HUES64 (cell line): ENCODE results near the gene THAP6.
"Not testable (repeated sequence)": the region's sequence is repeated elsewhere in the genome, so short reads cannot be mapped to it uniquely, and the experiment has no call there.

ENCODE experiments used
- H3K27ac ChIP-seq: 2 replicates; pipeline ENCODE4 v1.7.0; 2013; ENCODE audit warnings: low read depth, low read length, inconsistent platforms
- H3K27me3 ChIP-seq: 2 replicates; pipeline ENCODE4 v1.6.1; 2013; ENCODE audit warnings: mild to moderate bottlenecking, low read length; ENCODE audit not compliant: insufficient read depth
- H3K36me3 ChIP-seq: 2 replicates; pipeline ENCODE4 v1.6.1; 2013; ENCODE audit warnings: mild to moderate bottlenecking, low read length; ENCODE audit not compliant: insufficient read depth
- H3K4me1 ChIP-seq: 2 replicates; pipeline ENCODE4 v1.6.1; 2013; ENCODE audit warnings: mild to moderate bottlenecking, low read length, moderate library complexity; ENCODE audit not compliant: insufficient read depth
- H3K4me3 ChIP-seq: 2 replicates; pipeline ENCODE4 v1.5.1; 2013; ENCODE audit warnings: mild to moderate bottlenecking, low read length, moderate library complexity
- H3K9ac ChIP-seq: 2 replicates; pipeline ENCODE4 v1.6.1; 2013; ENCODE audit warnings: mild to moderate bottlenecking, low read depth, low read length
- H3K9me3 ChIP-seq: 2 replicates; pipeline ENCODE4 v1.6.1; 2013; ENCODE audit warnings: low read depth, low read length; ENCODE audit not compliant: insufficient read depth
- WGBS: fragments of 150-250, 120-280 bp; methylation state at CpG from one replicate; pipeline ENCODE4 v1.1.7; 2013; ENCODE audit warnings: missing lambda C conversion rate; 5-methylcytosine and 5-hydroxymethylcytosine counted together

Gene THAP6

GRCh38 chr4:75499900-75500299 is 14.4 kb upstream of the THAP6 start:
- no peaks in the 10 kb centered on the region for H3K27me3 ChIP-seq
- WGBS: 100% methylated on average over 1 of the region's 2 CpGs
- no peak overlapping the region for H3K27ac ChIP-seq
- H3K4me1 ChIP-seq: no peaks in the 10 kb centered on the region
- no peak overlapping the region for H3K4me3 ChIP-seq
- no peak overlapping the region for H3K9ac ChIP-seq
- H3K9me3 ChIP-seq: peaks cover 8% of the 10 kb centered on the region; the same call in 1 of the 2 replicates
- H3K36me3 ChIP-seq: peaks cover 60% of the 10 kb centered on the region

- Histone ChIP-seq H3K9ac (no peak overlapping the region), H3K36me3 (peaks cover 77% of the 10 kb centered on the region), H3K27me3 (no peaks in the 10 kb centered on the region), H3K9me3 (peaks cover 8% of the 10 kb centered on the region; the same call in 1 of the 2 replicates), H3K4me3 (no peak overlapping the region), H3K27ac (no peak overlapping the region), H3K4me1 (no peaks in the 10 kb centered on the region)
- 92% methylated on average over 2 of the region's 2 CpGs for WGBS
Measured at GRCh38 chr4:75502671-75503070, 11.6 kb upstream of the THAP6 start.

GRCh38 chr4:75505630-75506029 is 8.6 kb upstream of the THAP6 start:
- Histone ChIP-seq H3K27me3 (no peaks in the 10 kb centered on the region), H3K9ac (no peak overlapping the region), H3K4me1 (no peaks in the 10 kb centered on the region), H3K36me3 (peaks cover 69% of the 10 kb centered on the region), H3K9me3 (no peaks in the 10 kb centered on the region), H3K27ac (no peak overlapping the region), H3K4me3 (no peak overlapping the region)
- WGBS: 89% methylated on average over 1 of the region's 2 CpGs

- WGBS: 90% methylated on average over 4 of the region's 4 CpGs
- not testable (repeated sequence) for H3K27me3 ChIP-seq, H3K4me3 ChIP-seq, H3K27ac ChIP-seq, H3K9me3 ChIP-seq, H3K9ac ChIP-seq
- Histone ChIP-seq H3K4me1 (peaks cover 25% of the 10 kb centered on the region), H3K36me3 (peaks cover 42% of the 10 kb centered on the region)
Measured at GRCh38 chr4:75509592-75509991, 4.7 kb upstream of the THAP6 start.

- Histone ChIP-seq H3K36me3 (peaks cover 32% of the 10 kb centered on the region), H3K9ac (no peak overlapping the region), H3K27ac (peak overlapping the region; percentile 65; the same call in 1 of the 2 replicates), H3K27me3 (no peaks in the 10 kb centered on the region), H3K4me3 (peak overlapping the region; percentile 86), H3K9me3 (no peaks in the 10 kb centered on the region), H3K4me1 (peaks cover 30% of the 10 kb centered on the region)
- 11% methylated on average over 3 of the region's 3 CpGs for whole genome bisulfite sequencing
Measured at GRCh38 chr4:75511841-75512240, 2.4 kb upstream of the THAP6 start.

- Histone ChIP-seq H3K27ac (peak overlapping the region; percentile 65; the same call in 1 of the 2 replicates), H3K9ac (no peak overlapping the region), H3K36me3 (peaks cover 31% of the 10 kb centered on the region), H3K4me3 (peak overlapping the region; percentile 86), H3K9me3 (no peaks in the 10 kb centered on the region), H3K4me1 (peaks cover 30% of the 10 kb centered on the region), H3K27me3 (no peaks in the 10 kb centered on the region)
- WGBS: 26% methylated on average over 5 of the region's 6 CpGs
Measured at GRCh38 chr4:75512386-75513211, 1.7 kb upstream of the THAP6 start.

- Histone ChIP-seq H3K36me3 (peaks cover 31% of the 10 kb centered on the region), H3K27me3 (no peaks in the 10 kb centered on the region), H3K4me3 (peak overlapping the region; percentile 86), H3K4me1 (peaks cover 30% of the 10 kb centered on the region), H3K9me3 (no peaks in the 10 kb centered on the region), H3K9ac (peak overlapping the region; percentile 82), H3K27ac (peak overlapping the region; percentile 78; the same call in 1 of the 2 replicates)
- 1% methylated on average over 12 of the region's 12 CpGs for WGBS
Measured at GRCh38 chr4:75513526-75514130, 645 bp upstream of the THAP6 start.

GRCh38 chr4:75514949-75515612 is 808 bp downstream of the THAP6 start:
- H3K4me3 ChIP-seq: peak overlapping the region; percentile 86
- peaks cover 34% of the 10 kb centered on the region for H3K36me3 ChIP-seq
- H3K27ac ChIP-seq: peak overlapping the region; percentile 93
- H3K27me3 ChIP-seq: no peaks in the 10 kb centered on the region
- peaks cover 30% of the 10 kb centered on the region for H3K4me1 ChIP-seq
- WGBS: 76% methylated on average over 8 of the region's 9 CpGs
- H3K9me3 ChIP-seq: no peaks in the 10 kb centered on the region
- H3K9ac ChIP-seq: peak overlapping the region; percentile 82

- H3K36me3 ChIP-seq: peaks cover 44% of the 10 kb centered on the region
- no peak overlapping the region for H3K27ac ChIP-seq
- H3K9me3 ChIP-seq: no peaks in the 10 kb centered on the region
- WGBS: 63% methylated on average over 1 of the region's 1 CpG
- H3K4me1 ChIP-seq: peaks cover 29% of the 10 kb centered on the region
- no peak overlapping the region for H3K4me3 ChIP-seq
- H3K27me3 ChIP-seq: no peaks in the 10 kb centered on the region
- H3K9ac ChIP-seq: no peak overlapping the region
Measured at GRCh38 chr4:75516144-75516543, 1.9 kb downstream of the THAP6 start.

- H3K27ac ChIP-seq, H3K4me1 ChIP-seq, H3K9me3 ChIP-seq, H3K9ac ChIP-seq, H3K4me3 ChIP-seq, H3K27me3 ChIP-seq: not testable (repeated sequence)
- 88% methylated on average over 1 of the region's 7 CpGs for WGBS
- peaks cover 73% of the 10 kb centered on the region for H3K36me3 ChIP-seq
Measured at GRCh38 chr4:75519452-75519851, 5.2 kb downstream of the THAP6 start.

- Histone ChIP-seq H3K9ac (no peak overlapping the region), H3K27ac (no peak overlapping the region), H3K36me3 (peaks cover 88% of the 10 kb centered on the region), H3K4me1 (no peaks in the 10 kb centered on the region), H3K4me3 (no peak overlapping the region), H3K9me3 (no peaks in the 10 kb centered on the region), H3K27me3 (no peaks in the 10 kb centered on the region)
- 100% methylated on average over 1 of the region's 1 CpG for WGBS
Measured at GRCh38 chr4:75525086-75525485, 10.8 kb downstream of the THAP6 start.
